Neuronal stem cell (in vitro differentiated cells): ENCODE measurements around the gene EPHA2.
"Not testable (repeated sequence)": the region's sequence is repeated elsewhere in the genome, so short reads cannot be mapped to it uniquely, and the experiment has no call there.

ENCODE experiments used
- DNase-seq: peaks from one replicate; pipeline ENCODE4 v3.0.0-alpha.2; 2013; ENCODE audit warnings: low spot score
- H2AFZ ChIP-seq: one replicate; pipeline ENCODE4 v1.6.1; 2013; ENCODE audit warnings: mild to moderate bottlenecking, low read length, inconsistent platforms
- H2AK5ac ChIP-seq: 2 replicates; pipeline ENCODE4 v1.6.1; 2013; ENCODE audit warnings: low read depth, mild to moderate bottlenecking, inconsistent platforms, low read length, moderate library complexity, mixed read lengths
- H2BK120ac ChIP-seq: 2 replicates; pipeline ENCODE4 v1.6.1; 2013; ENCODE audit warnings: low read depth, mild to moderate bottlenecking, inconsistent platforms, low read length, moderate library complexity, mixed read lengths
- H2BK12ac ChIP-seq: one replicate; pipeline ENCODE4 v1.6.1; 2013; ENCODE audit warnings: low read length, inconsistent platforms
- H2BK15ac ChIP-seq: 2 replicates; pipeline ENCODE4 v1.6.1; 2013; ENCODE audit warnings: mild to moderate bottlenecking, low read length, inconsistent platforms, mixed read lengths
- H2BK5ac ChIP-seq: one replicate; pipeline ENCODE4 v1.6.1; 2013; ENCODE audit warnings: inconsistent platforms, mild to moderate bottlenecking, low read length, moderate library complexity
- H3K14ac ChIP-seq: one replicate; pipeline ENCODE4 v1.6.1; 2013; ENCODE audit warnings: low read length, inconsistent platforms
- H3K18ac ChIP-seq: 2 replicates; pipeline ENCODE4 v1.6.1; 2013; ENCODE audit warnings: low read length, inconsistent platforms
- H3K23ac ChIP-seq: 2 replicates; pipeline ENCODE4 v1.6.1; 2013; ENCODE audit warnings: low read depth, mild to moderate bottlenecking, mixed read lengths, low read length, inconsistent platforms; ENCODE audit not compliant: poor library complexity
- H3K27ac ChIP-seq: replicated peaks from 3 replicates; pipeline ENCODE4 v1.5.1; 2013; ENCODE audit warnings: low read length, inconsistent platforms
- H3K27me3 ChIP-seq, 3 experiments: 2 replicates each; pipeline ENCODE4 v1.6.1; 2013; ENCODE audit warnings: low read length in 3 of 3, mild to moderate bottlenecking in 2 of 3, inconsistent platforms in 1 of 3, low read depth in 1 of 3, mixed read lengths in 1 of 3, moderate library complexity in 1 of 3; ENCODE audit not compliant: control insufficient read depth in 3 of 3, insufficient read depth in 3 of 3
- H3K36me3 ChIP-seq, 2 donors: replicated peaks in 1 of 2; 2 replicates each; pipeline ENCODE4 v1.6.1; 2013; ENCODE audit warnings: low read length in 2 of 2; ENCODE audit not compliant: control insufficient read depth in 2 of 2, insufficient read depth in 2 of 2
- H3K4ac ChIP-seq: 2 replicates; pipeline ENCODE4 v1.6.1; 2013; ENCODE audit warnings: inconsistent platforms, mild to moderate bottlenecking, low read length, moderate library complexity
- H3K4me1 ChIP-seq, 2 donors: 1 replicate in 1 of 2; 2 replicates in 1 of 2; pipeline ENCODE4 v1.6.1; 2013; ENCODE audit warnings: low read length in 2 of 2, low read depth in 1 of 2; ENCODE audit not compliant: control insufficient read depth in 2 of 2, insufficient read depth in 1 of 2
- H3K4me2 ChIP-seq: one replicate; pipeline ENCODE4 v1.6.1; 2013; ENCODE audit warnings: mild to moderate bottlenecking, low read length, inconsistent platforms; ENCODE audit not compliant: insufficient read depth, poor library complexity, severe bottlenecking
- H3K4me3 ChIP-seq, 2 donors: 2 replicates each; pipeline ENCODE4 v1.5.1; 2013; ENCODE audit warnings: low read length in 2 of 2, mild to moderate bottlenecking in 2 of 2, inconsistent platforms in 1 of 2, moderate library complexity in 1 of 2
- H3K79me1 ChIP-seq: one replicate; pipeline ENCODE4 v1.6.1; 2013; ENCODE audit warnings: low read depth, mild to moderate bottlenecking, inconsistent platforms, low read length, moderate library complexity
- H3K9ac ChIP-seq: one replicate; pipeline ENCODE4 v1.6.1; 2013; ENCODE audit warnings: mild to moderate bottlenecking, low read depth, low read length, inconsistent platforms; ENCODE audit not compliant: poor library complexity
- H3K9me3 ChIP-seq, 2 donors: replicated peaks in 1 of 2; 2 replicates each; pipeline versions ENCODE3 to v1.6.1; 2013; ENCODE audit warnings: low read length in 2 of 2, mild to moderate bottlenecking in 2 of 2, inconsistent platforms in 1 of 2, low read depth in 1 of 2, mixed read lengths in 1 of 2, moderate library complexity in 1 of 2; ENCODE audit not compliant: control insufficient read depth in 2 of 2, insufficient read depth in 1 of 2
- H4K8ac ChIP-seq: one replicate; pipeline ENCODE4 v1.6.1; 2013; ENCODE audit warnings: low read depth, mild to moderate bottlenecking, inconsistent platforms, low read length, moderate library complexity
- H4K91ac ChIP-seq: one replicate; pipeline ENCODE4 v1.6.1; 2013; ENCODE audit warnings: low read length, low read depth, mild to moderate bottlenecking, inconsistent platforms; ENCODE audit not compliant: poor library complexity
- WGBS, 2 donors: extraction: QIAGEN DNeasy Blood & Tissue Kit; methylation state at CpG; one replicate each; pipeline ENCODE4 v1.1.7; 2013; ENCODE audit warnings: missing lambda C conversion rate in 2 of 2, mixed read lengths in 1 of 2; ENCODE audit not compliant: insufficient read length in 2 of 2, insufficient replicate concordance in 1 of 2; ENCODE audit errors: extremely low coverage in 2 of 2; 5-methylcytosine and 5-hydroxymethylcytosine counted together

EPHA2 gene

DNA sequence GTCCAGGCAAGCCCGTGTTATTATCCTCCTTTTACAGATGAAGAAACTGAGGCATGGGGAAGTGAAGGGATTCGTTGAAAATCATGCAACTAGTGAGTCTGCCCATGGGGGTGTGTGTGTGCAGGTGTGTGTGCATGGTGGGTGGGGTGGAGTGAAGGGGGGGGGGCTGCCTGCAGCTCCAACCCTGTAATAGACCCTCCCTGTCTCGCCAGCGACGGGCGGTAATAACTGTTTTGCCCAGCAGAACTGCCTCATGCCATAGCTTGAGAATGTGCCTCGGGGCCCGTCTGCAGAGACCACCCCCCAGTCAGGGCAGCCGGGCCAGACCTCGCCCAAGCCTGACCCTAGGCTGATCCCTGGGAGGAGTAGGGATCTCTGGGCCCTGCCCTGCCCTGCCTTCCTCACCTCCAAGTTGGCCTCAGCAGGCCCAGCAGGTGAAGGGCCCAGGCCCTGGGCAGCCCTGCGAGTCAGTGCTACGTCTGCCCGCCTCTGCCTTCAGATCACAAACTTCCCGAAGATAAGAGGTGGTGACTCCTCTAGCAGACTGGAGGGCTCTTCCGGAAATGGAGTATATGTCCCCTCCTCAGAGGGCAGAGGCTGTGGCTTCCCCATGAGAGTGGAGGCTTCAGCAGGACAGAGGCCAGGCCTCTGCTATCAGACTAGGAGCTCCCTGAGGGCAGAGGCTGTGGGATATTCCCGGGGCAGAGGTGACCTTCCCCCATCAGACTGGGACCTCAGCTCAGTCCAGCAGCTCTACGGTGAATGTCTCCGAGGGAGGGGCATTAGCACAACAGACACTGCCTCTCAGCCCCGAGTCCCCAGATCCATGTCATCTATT, 15.7 kb upstream of the EPHA2 start:
- DNase-seq: no peak
- no CpG with 5 or more reads among the region's 19 CpGs for WGBS, 2 donors
- H2BK15ac ChIP-seq: peak overlapping the region; percentile 83
- H2BK5ac ChIP-seq: peak overlapping the region; percentile 42
- peak overlapping the region; percentile 98 for H2BK12ac ChIP-seq
- H3K79me1 ChIP-seq: no peaks in the 10 kb centered on the region
- no peak overlapping the region for H3K4me2 ChIP-seq
- peaks cover 30 to 32% of the 10 kb centered on the region in 2 donors for H3K4me1 ChIP-seq
- H3K9me3 ChIP-seq: no peaks in the 10 kb centered on the region
- H3K9ac ChIP-seq: no peak overlapping the region
- no peaks in the 10 kb centered on the region for H3K36me3 ChIP-seq
- no peak overlapping the region for H3K4me3 ChIP-seq
- peak overlapping the region; percentile 50 for H3K14ac ChIP-seq
- peak overlapping the region; percentile 17 for H3K4ac ChIP-seq
- peak overlapping the region; percentile 19 for H3K23ac ChIP-seq
- peak overlapping the region; percentile 34 for H4K91ac ChIP-seq
- H3K27me3 ChIP-seq: no peaks in the 10 kb centered on the region
- peak overlapping the region; percentile 95 for H2AK5ac ChIP-seq
- no peak overlapping the region for H4K8ac ChIP-seq
- H3K27ac ChIP-seq: no peak overlapping the region
- peak overlapping the region; percentile 90 for H3K18ac ChIP-seq
- peak overlapping the region; percentile 21 for H2BK120ac ChIP-seq
- H2AFZ ChIP-seq: no peak overlapping the region

DNA sequence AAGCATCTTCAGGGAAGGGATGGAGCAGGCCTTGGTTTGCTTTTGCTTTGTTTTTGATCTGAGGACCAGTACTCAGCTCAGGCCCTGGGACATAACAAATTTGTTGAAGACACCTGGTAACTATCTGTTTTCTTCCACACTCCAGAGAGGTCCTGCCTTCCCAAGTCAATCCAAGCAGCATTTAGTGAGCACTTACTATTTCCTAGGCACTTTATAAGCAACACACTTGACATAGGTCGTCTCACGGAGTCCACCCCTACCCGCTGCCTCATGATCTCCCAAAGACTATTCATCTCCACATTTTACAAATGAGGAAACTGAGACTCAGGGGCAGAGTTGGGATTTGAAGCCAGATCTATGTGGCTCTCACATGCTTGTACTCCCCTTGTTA, 14.4 kb upstream of the EPHA2 start:
- no peak overlapping the region for H4K91ac ChIP-seq
- no peak overlapping the region for H3K14ac ChIP-seq
- peak overlapping the region; percentile 83 for H2BK15ac ChIP-seq
- H3K79me1 ChIP-seq: no peaks in the 10 kb centered on the region
- no CpG with 5 or more reads among the region's 3 CpGs for WGBS, 2 donors
- no peak for DNase-seq
- no peak overlapping the region for H3K4ac ChIP-seq
- H3K4me1 ChIP-seq: peaks cover 28 to 30% of the 10 kb centered on the region in 2 donors
- no peak overlapping the region for H3K4me3 ChIP-seq
- no peaks in the 10 kb centered on the region for H3K27me3 ChIP-seq
- H3K4me2 ChIP-seq: no peak overlapping the region
- no peak overlapping the region for H3K23ac ChIP-seq
- no peak overlapping the region for H3K18ac ChIP-seq
- no peak overlapping the region for H2BK12ac ChIP-seq
- H3K36me3 ChIP-seq: no peaks in the 10 kb centered on the region
- no peak overlapping the region for H3K9ac ChIP-seq
- H2BK120ac ChIP-seq: no peak overlapping the region
- H2AK5ac ChIP-seq: peak overlapping the region; percentile 68
- H2AFZ ChIP-seq: no peak overlapping the region
- no peak overlapping the region for H3K27ac ChIP-seq
- no peak overlapping the region for H4K8ac ChIP-seq
- H2BK5ac ChIP-seq: peak overlapping the region; percentile 42
- H3K9me3 ChIP-seq: no peaks in the 10 kb centered on the region

DNA sequence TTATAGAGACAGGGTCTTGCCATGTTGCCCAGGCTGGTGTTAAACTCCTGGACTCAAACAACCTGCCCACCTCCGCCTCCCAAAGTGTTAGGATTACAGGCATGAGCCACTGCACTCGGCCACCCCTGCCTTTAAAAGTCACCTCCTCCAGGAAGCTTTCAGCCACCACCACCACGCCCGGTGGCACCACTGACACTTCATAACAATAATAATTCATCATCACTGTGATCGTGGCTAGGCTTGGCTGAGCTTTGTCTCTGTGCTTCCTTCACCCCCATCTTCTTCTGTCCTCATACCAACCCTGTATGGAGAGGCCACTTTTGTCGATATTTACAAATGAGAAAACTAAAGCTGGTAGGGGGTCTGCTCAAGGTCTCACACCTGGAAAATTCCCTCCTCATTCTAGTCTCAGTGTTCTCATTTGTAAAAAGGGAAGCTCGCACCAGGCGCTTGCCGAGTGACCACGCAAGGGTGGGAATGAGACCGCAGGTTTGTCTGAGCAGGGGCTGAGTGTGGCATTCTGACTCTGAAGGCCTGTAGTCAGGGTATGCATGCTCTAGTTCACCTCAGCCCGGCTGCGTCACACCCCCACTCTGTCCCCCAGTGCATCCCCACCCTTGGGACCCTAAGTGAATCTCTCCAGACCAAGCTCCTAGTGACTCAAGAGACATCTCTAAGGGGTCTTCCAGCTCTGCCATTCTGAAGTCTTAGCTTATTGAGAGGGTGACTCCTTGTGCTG, 12.9 kb upstream of the EPHA2 start:
- no peaks in the 10 kb centered on the region for H3K36me3 ChIP-seq
- no peak overlapping the region for H3K4me3 ChIP-seq
- H4K91ac ChIP-seq: no peak overlapping the region
- H3K18ac ChIP-seq: no peak overlapping the region
- H2BK12ac ChIP-seq: no peak overlapping the region
- H3K14ac ChIP-seq: no peak overlapping the region
- no peak for DNase-seq
- peaks cover 27 to 29% of the 10 kb centered on the region in 2 donors for H3K4me1 ChIP-seq
- WGBS, 2 donors: no CpG with 5 or more reads among the region's 13 CpGs
- H3K23ac ChIP-seq: no peak overlapping the region
- no peak overlapping the region for H3K4me2 ChIP-seq
- H4K8ac ChIP-seq: no peak overlapping the region
- no peak overlapping the region for H2BK5ac ChIP-seq
- H3K9me3 ChIP-seq: no peaks in the 10 kb centered on the region
- no peak overlapping the region for H3K27ac ChIP-seq
- no peak overlapping the region for H3K9ac ChIP-seq
- no peak overlapping the region for H2BK120ac ChIP-seq
- H2BK15ac ChIP-seq: no peak overlapping the region
- H3K79me1 ChIP-seq: no peaks in the 10 kb centered on the region
- no peak overlapping the region for H3K4ac ChIP-seq
- no peak overlapping the region for H2AFZ ChIP-seq
- H3K27me3 ChIP-seq: no peaks in the 10 kb centered on the region
- no peak overlapping the region for H2AK5ac ChIP-seq

DNA sequence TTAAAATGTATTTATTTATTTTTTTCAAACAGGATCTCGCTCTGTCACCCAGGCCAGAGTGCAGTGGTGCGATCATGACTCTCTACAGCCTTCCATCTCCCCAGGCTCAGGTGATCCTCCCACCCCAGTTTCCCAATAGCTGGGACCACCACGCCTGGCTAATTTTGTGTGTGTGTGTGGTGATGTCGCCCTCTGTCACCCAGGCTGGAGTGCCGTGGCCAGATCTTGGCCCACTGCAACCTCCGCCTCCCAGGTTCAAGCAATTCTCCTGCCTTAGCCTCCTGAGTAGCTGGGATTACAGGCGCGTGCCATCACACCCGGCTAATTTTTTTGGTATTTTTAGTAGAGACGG, 12.3 kb upstream of the EPHA2 start:
- H2BK15ac ChIP-seq, H2AK5ac ChIP-seq, H2BK5ac ChIP-seq, H3K9ac ChIP-seq, H3K4ac ChIP-seq, H3K27me3 ChIP-seq, H2BK12ac ChIP-seq, H3K79me1 ChIP-seq, H3K36me3 ChIP-seq, H4K91ac ChIP-seq, H3K23ac ChIP-seq, H3K14ac ChIP-seq, H3K9me3 ChIP-seq, H2BK120ac ChIP-seq, H3K4me2 ChIP-seq, H4K8ac ChIP-seq, DNase-seq: not testable (repeated sequence)
- peak overlapping the region; percentile 81 for H2AFZ ChIP-seq
- no CpG with 5 or more reads among the region's 10 CpGs for WGBS, 2 donors
- H3K4me1 ChIP-seq: peaks cover 21 to 22% of the 10 kb centered on the region in 2 donors
- H3K4me3 ChIP-seq: peak overlapping the region in 1 of 2 donors; percentile 51
- peak overlapping the region; percentile 76 for H3K18ac ChIP-seq
- peak overlapping the region; percentile 53 for H3K27ac ChIP-seq
